SH-SY5Y (cell line): Measurements from ENCODE around the gene MCRIP2.

Experiments
- GATA2 ChIP-seq: IDR thresholded peaks from 2 replicates; pipeline ENCODE4 v1.6.1; 2011; ENCODE audit warnings: mild to moderate bottlenecking, low read depth, low read length
- GATA3 ChIP-seq: IDR thresholded peaks from 2 replicates; pipeline ENCODE4 v1.6.1; 2011; ENCODE audit warnings: low read depth, mild to moderate bottlenecking, low read length, moderate library complexity

- TF ChIP-seq GATA2 (no peak), GATA3 (no peak)
Measured at GRCh38 chr16:669666-670065, 28.0 kb downstream of the MCRIP2 start.
